Measurements from ENCODE around the gene NPM1.
"Not testable (repeated sequence)": the region's sequence is repeated elsewhere in the genome, so short reads cannot be mapped to it uniquely, and the experiment has no call there.

NPM1 gene

GRCh38 chr5:171386006-171386671, 1.5 kb upstream of the NPM1 start:
- no peak for DNase-seq

- no peak for DNase-seq
Measured at GRCh38 chr5:171386861-171387344, 746 bp upstream of the NPM1 start.

- peak; percentile 24 for DNase-seq
Measured at GRCh38 chr5:171387970-171388815, 544 bp downstream of the NPM1 start.

- DNase-seq = no peak
Measured at GRCh38 chr5:171388816-171389168, 1.1 kb downstream of the NPM1 start.

GRCh38 chr5:171390883-171391677, 3.4 kb downstream of the NPM1 start:
- no peak for DNase-seq

- no peak for DNase-seq
Measured at GRCh38 chr5:171391996-171392577, 4.4 kb downstream of the NPM1 start.

- DNase-seq = no peak
Measured at GRCh38 chr5:171392585-171393159, 5.0 kb downstream of the NPM1 start.

GRCh38 chr5:171395042-171395441, 7.4 kb downstream of the NPM1 start:
- DNase-seq = no peak

GRCh38 chr5:171396583-171396982, 8.9 kb downstream of the NPM1 start:
- not testable (repeated sequence) for DNase-seq

GRCh38 chr5:171397190-171397589, 9.5 kb downstream of the NPM1 start:
- DNase-seq = no peak

- DNase-seq = no peak
Measured at GRCh38 chr5:171397599-171397998, 9.9 kb downstream of the NPM1 start.

- not testable (repeated sequence) for DNase-seq
Measured at GRCh38 chr5:171398660-171399059, 11.0 kb downstream of the NPM1 start.

GRCh38 chr5:171400169-171400568, 12.5 kb downstream of the NPM1 start:
- no peak for DNase-seq

- DNase-seq = no peak
Measured at GRCh38 chr5:171401167-171401947, 13.7 kb downstream of the NPM1 start.

GRCh38 chr5:171402751-171403150, 15.1 kb downstream of the NPM1 start:
- DNase-seq = not testable (repeated sequence)

GRCh38 chr5:171405615-171406014, 18.0 kb downstream of the NPM1 start:
- no peak for DNase-seq

GRCh38 chr5:171407234-171407633, 19.6 kb downstream of the NPM1 start:
- no peak for DNase-seq

GRCh38 chr5:171409164-171410136, 21.8 kb downstream of the NPM1 start:
- no peak for DNase-seq

- no peak for DNase-seq
Measured at GRCh38 chr5:171410181-171410580, 22.5 kb downstream of the NPM1 start.

GRCh38 chr5:171412186-171412585, 24.5 kb downstream of the NPM1 start:
- DNase-seq = no peak
